NOMO-1 treated with dmso at 0.1 percent for 144 hours (cell line): ENCODE data around the gene NDOR1.

Experiments
- DNase-seq: peaks from one replicate; lab custom pipeline; 2025; ENCODE audit not compliant: unreplicated experiment; lab: John Stamatoyannopoulos, UW

NDOR1 gene

GRCh38 chr9:137205126-137206069 is at the start of gene NDOR1, which contains the start of gene TMEM203:
Gene NDOR1, plus strand, starts transcription at chr9:137205700. Its CDS starts 78 bp downstream, at chr9:137205778.
Gene TMEM203, minus strand, starts transcription at chr9:137205648. Its CDS starts 234 bp downstream, at chr9:137205414.
- DNase-seq: peak; percentile 88

- no peak for DNase-seq
Measured at GRCh38 chr9:137156567-137157375, 48.7 kb upstream of the NDOR1 start.

GRCh38 chr9:137157618-137158415 is 47.7 kb upstream of the NDOR1 start:
- DNase-seq: no peak

- DNase-seq: no peak
Measured at GRCh38 chr9:137158625-137159024, 46.9 kb upstream of the NDOR1 start.

- no peak for DNase-seq
Measured at GRCh38 chr9:137159105-137160053, 46.1 kb upstream of the NDOR1 start.

- no peak for DNase-seq
Measured at GRCh38 chr9:137160054-137160425, 45.5 kb upstream of the NDOR1 start.

- DNase-seq: no peak
Measured at GRCh38 chr9:137160716-137161557, 44.6 kb upstream of the NDOR1 start.

GRCh38 chr9:137161558-137162486 is 43.7 kb upstream of the NDOR1 start:
- no peak for DNase-seq

- no peak for DNase-seq
Measured at GRCh38 chr9:137162505-137163364, 42.8 kb upstream of the NDOR1 start.

GRCh38 chr9:137163365-137163715 is 42.2 kb upstream of the NDOR1 start:
- no peak for DNase-seq

GRCh38 chr9:137163805-137164204 is 41.7 kb upstream of the NDOR1 start:
- DNase-seq: no peak

GRCh38 chr9:137164370-137165249 is 40.9 kb upstream of the NDOR1 start:
- no peak for DNase-seq

- no peak for DNase-seq
Measured at GRCh38 chr9:137165250-137165836, 40.2 kb upstream of the NDOR1 start.

- no peak for DNase-seq
Measured at GRCh38 chr9:137166380-137167229, 38.9 kb upstream of the NDOR1 start.

GRCh38 chr9:137167277-137167746 is 38.2 kb upstream of the NDOR1 start:
- no peak for DNase-seq
